Measurements from ENCODE around the gene SGMS2. TPM values are rescaled to one million over a fixed set of nuclear protein-coding genes. Genes with fewer than 3 reads are reported as not detected.

SGMS2 gene
- total RNA-seq, 1 donor from 2014 or later, result 0.15 TPM

Other genes starting within 250 kb of the SGMS2 start
- gene PAPSS1, start 104.7 kb upstream of the SGMS2 start, total RNA-seq, result 30.5 and 33.0 TPM in 2 replicates
- 2.7 and 2.8 TPM in 2 replicates for gene CYP2U1, start 106.6 kb downstream of the SGMS2 start, total RNA-seq
- 33.5 and 34.0 TPM in 2 replicates for gene HADH, start 165.0 kb downstream of the SGMS2 start, total RNA-seq

All from T-helper 1 cell treated with Interleukin-12 subunit alpha and Interleukin-12 subunit beta and Interleukin-4 antibody, amounts not matched to agents 30 ng/mL and 1 ng/mL, for 36 hours (primary cell).